Activated CD8-positive, alpha-beta memory T cell treated with anti-CD3 and anti-CD28 coated beads for 36 hours (primary cell): ENCODE data around the gene GAMT. TPM values are rescaled to one million over a fixed set of nuclear protein-coding genes. Genes with fewer than 3 reads are reported as not detected.

Experiments
- CTCF ChIA-PET: fragments of 350-600 bp; sonication (Branson Sonifier 250); formaldehyde crosslinking; loops from one replicate; lab custom pipeline; 2021; ENCODE audit warnings: antibody characterized with exemption; lab: Charles Lee
- POLR2A ChIA-PET: fragments of 350-600 bp; sonication (Branson Sonifier 250); formaldehyde crosslinking; loops from one replicate; lab custom pipeline; 2021; ENCODE audit warnings: antibody characterized with exemption; lab: Charles Lee
- total RNA-seq, 2 experiments: library from RNA; stranded (reverse); gene quantifications; one replicate each; pipeline ENCODE4 v1.2.3, GENCODE V29; 2021

The GAMT gene
- total RNA-seq, 2 experiments from 2014 or later, result 29.3 to 30.8 TPM

DNA sequence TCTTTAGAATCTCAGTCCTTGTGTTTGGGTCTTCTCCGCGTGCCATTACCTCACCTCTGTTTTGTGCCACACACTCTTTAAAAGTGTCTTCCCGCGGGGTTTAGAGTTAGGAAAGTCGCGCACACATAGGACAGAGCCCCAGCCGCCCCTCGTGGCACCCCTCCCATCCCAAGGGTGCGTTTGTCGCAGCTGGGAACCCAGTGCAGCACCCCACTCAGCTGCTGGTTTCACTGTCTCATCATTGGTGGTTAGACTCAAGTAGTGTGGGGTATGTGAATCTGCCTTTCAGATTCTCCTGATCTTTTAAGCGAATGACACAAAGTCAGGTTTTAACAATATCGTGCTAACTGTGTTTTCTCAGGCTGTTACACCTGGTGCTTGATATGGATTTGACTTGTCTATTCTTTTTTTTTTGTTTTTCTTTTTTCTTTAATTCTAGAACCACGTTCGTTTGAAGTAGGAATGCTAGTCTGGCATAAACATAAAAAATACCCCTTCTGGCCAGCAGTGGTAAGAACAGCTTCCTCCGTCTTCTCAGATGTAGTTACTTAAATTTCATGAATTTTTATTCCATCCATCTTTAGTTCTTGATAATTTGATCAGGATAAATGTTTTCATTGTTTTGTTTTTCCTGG is 37.2 kb downstream of the GAMT start:
- ChIA-PET CTCF (interaction anchor here (0.7 to 1.1 kb wide), 3 partner anchors 10 to 105 kb away, joined by 3 to 4 read pairs (median 4); a partner anchor contains a TSS), POLR2A (interaction anchor here (0.8 to 1.1 kb wide), 2 partner anchors 19 to 95 kb away, joined by 3 to 4 read pairs; no protein-coding TSS in a partner anchor)

DNA sequence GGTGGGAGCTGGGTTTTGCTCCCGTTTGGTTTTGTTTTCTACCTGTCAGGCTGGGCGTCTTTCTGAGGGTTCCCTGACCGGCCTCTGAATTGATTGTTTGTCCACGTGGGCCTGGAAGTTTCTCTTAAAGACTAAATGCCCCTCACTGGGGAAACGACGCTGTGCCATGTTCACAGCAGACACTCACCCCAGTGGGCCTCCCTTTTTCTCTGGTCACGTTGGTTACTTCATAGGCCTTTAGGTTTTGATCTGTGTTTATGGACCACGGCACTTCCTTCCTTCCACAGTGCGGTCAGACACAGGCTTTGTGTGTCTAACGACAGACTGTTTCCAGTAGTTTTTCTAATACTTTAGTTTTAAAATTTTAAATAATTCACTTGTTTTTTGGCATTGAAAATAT is 37.7 kb downstream of the GAMT start:
- ChIA-PET CTCF (interaction anchor here (1.0 kb wide), 1 partner anchor 20 kb away, joined by 4 read pairs; no protein-coding TSS in a partner anchor), POLR2A (no interaction called here)

DNA sequence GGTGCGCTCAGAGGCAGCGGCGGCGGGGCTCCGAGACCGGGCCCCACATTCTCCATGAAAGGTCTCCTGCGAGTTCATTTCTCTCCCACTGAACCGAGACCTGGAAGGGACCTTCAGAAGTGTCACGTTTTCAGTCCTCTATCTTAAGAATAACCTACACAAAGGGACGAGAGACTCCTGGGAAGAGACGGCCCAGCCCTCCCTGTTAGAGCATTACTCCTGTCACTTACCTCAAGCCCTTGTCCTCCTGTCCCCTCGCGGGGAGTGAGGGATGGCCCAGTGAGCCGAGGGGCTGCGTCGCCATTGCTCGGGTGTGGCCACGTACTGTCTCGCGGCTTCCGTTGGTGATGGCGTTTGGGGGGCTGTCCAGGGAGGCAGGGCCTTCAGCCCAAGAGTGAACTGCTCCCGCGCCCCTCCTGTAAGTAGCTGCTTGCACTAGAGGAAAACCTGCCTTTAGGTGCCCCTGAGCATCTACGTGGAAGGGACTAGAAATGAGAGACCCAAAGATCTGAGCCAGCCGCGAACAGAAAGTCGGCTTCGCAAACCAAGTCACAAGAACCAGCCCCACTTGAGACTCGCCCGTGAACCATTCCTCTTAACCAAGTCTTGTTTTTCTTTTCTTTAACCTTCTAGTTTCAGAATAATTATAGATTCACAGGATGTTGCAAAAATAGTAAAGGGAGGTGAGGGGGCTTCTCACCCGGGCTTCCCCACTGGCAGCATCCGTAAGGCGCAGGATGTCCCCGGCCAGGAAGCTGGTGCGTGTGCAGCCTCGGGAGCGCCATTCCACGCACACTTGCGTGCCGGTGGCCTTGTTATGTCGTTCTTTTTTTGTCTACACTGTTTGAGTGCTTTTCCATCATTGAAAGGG is 38.7 kb downstream of the GAMT start:
- POLR2A ChIA-PET, result no interaction called here
- CTCF ChIA-PET, result no interaction called here

DNA sequence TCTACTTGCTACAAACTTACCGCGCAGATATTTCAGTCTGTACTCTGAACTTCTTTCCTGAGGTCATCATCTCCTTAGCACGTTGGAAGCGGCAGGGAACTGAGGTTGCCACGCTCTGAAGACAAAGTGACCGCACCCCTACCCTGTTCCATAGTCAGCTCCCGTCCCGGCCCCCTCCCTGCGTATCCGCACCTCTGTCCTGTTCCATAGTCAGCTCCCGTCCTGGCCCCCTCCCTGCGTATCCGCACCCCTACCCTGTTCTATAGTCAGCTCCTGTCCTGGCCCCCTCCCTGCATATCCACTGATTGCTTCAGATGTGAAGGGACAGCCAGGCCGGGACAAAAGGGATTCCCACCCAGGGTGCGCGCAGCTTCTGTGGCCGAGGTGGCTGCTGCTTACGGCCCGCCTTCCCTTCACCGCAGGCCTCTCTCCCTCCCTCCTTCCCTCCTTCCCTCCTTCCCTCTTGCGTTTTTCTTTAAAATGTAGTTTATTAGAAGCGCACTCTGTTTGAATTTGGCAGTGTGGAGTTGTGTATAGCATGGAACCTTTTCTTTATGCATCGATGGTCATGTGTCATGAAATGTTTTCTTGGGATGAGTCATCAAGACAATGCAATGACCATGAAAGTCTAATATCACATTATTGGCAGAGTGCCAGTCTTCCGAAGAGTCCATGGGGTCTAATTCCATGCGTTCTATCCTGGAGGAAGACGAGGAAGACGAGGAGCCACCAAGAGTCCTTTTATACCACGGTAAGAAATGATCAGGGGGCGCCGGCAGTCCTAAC is 39.5 kb downstream of the GAMT start:
- ChIA-PET CTCF (interaction anchor here (1.4 kb wide), 1 partner anchor 21 kb away, joined by 3 read pairs; the partner anchor contains the start of gene NDUFS7), POLR2A (no interaction called here)

DNA sequence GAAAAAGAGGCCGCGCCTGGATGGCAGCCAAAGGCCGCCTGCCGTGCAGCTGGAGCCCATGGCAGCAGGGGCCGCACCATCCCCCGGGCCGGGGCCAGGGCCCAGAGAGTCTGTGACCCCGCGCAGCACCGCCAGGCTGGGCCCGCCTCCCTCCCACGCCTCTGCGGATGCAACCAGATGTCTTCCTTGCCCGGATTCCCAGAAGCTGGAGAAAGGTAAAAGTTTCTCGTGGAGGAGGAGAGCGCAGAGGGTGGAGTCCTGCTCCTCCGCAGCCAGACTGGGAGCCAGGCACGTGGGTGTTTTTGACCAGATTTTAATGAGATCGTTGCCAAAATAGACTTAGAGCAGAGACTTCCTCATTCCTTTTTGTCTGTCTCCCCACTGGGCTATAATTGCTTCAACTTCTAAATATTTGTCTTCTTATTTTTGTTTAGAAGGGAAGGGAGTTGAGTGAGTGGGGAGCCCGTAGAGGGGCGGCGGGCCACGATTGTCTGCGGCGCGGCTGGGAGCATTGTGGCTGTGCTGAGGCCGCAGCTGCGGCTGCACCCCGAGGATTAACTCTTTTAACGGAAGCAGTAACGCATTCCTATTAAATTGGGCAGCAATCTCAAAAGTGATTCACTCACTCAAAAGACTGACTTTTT is 40.4 kb downstream of the GAMT start:
- POLR2A ChIA-PET, result no interaction called here
- CTCF ChIA-PET, result interaction anchor here (1.4 kb wide), 1 partner anchor 22 kb away, joined by 3 read pairs; the partner anchor contains the start of gene NDUFS7

DNA sequence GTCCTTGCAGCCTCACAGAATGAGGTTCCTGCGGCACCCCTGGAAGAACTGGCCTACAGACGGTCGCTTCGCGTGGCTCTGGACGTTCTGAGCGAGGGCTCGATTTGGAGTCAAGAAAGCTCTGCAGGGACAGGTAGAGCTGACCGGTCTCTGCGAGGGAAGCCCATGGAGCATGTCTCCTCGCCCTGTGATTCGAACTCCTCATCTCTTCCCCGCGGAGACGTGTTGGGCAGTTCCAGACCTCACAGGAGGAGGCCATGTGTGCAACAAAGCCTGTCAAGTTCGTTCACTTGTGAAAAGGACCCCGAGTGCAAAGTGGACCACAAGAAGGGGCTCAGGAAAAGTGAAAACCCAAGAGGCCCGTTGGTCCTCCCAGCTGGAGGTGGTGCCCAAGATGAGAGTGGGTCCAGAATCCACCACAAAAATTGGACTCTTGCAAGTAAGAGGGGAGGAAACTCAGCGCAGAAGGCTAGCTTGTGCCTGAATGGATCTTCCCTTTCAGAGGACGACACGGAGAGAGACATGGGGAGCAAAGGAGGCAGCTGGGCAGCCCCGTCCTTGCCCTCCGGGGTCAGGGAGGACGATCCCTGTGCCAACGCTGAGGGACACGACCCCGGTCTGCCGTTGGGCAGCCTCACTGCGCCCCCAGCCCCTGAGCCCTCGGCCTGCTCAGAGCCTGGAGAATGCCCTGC is 41.1 kb downstream of the GAMT start:
- CTCF ChIA-PET, result interaction anchor here (1.4 kb wide), 1 partner anchor 23 kb away, joined by 3 read pairs; the partner anchor contains the start of gene NDUFS7
- POLR2A ChIA-PET, result no interaction called here

DNA sequence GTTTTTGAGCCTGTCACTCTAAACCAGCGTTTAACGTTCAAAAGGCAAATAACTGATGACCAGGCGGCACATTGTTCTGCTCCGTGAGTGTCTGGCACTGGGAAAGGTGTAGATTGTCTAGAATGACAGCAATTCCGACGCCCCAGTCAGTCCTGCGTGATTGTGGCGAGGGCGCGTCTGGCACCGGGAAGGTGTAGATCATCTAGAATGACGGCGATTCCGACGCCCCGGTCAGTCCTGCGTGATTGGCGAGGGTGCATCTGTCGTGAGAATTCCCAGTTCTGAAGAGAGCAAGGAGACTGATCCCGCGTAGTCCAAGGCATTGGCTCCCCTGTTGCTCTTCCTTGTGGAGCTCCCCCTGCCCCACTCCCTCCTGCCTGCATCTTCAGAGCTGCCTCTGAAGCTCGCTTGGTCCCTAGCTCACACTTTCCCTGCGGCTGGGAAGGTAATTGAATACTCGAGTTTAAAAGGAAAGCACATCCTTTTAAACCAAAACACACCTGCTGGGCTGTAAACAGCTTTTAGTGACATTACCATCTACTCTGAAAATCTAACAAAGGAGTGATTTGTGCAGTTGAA is 43.7 kb downstream of the GAMT start:
- ChIA-PET CTCF (interaction anchor here (1.1 kb wide), 1 partner anchor 113 kb away, joined by 3 read pairs; no protein-coding TSS in a partner anchor), POLR2A (interaction anchor here (0.7 kb wide), 1 partner anchor 95 kb away, joined by 5 read pairs; no protein-coding TSS in a partner anchor)

DNA sequence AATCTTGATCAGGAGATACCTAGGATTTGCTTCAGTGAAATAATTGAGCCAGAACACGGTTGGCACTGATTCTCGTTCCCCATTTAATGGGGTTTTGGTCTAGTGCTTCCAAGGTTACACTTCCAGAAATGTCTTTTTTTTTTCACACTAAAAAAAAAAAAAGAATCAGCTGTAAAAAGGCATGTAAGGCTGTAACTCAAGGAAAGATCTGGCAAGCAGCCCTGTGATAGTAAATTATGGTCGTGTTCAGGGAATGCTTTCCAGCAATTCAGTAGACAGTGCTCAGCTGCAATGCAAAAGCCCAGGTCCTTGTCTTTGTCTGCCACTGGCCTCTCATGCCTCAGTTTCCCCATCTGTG is 44.9 kb downstream of the GAMT start:
- ChIA-PET POLR2A (no interaction called here), CTCF (interaction anchor here (0.7 to 0.9 kb wide), 2 partner anchors 90 to 340 kb away, joined by 3 read pairs; no protein-coding TSS in a partner anchor)

DNA sequence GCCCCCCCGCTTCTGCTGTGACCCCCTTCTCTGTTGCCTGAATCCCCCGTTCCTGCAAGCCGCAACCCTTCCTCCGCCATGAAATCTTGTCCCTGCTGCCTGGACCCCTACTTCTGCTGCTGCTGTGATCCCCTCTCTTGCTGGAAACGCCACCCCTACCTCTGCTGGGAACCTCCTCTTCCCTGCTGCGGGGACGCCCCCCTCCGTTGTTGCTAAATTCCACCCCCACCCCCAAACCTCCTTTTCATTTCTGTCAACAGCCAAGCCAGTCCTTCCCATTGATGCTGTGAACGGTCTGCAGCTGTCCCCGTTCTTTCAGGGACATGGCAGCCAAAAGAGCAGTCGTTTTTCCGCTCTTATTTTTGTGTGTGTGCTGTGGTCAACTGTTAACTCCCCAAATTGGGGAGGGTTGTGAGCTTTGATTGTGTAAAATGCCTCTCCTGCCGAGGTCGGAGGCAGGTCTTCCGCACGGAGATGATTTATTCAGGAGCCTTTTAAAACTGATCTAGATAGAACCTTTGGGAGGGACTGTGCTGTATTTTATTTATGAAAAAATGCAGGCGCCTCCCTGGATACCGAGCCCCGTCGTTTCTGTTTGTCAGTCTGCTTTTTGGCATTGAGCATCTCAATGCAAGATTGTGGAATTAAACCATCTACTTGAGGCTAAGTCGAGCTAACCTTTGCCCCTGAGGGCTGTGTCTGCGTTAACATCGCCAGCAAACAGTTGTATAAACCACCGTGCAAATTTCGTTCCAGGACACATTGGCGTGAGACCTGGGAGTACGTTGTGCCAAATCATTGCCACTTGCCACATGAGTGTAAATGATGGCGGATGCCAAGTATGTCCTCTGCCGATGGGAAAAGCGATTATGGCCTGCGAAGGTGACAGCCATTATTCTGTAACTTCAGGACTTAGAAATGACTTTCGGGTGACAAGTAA is 45.5 kb downstream of the GAMT start:
- POLR2A ChIA-PET, result interaction anchor here (0.6 kb wide), 1 partner anchor 65 kb away, joined by 12 read pairs; no protein-coding TSS in a partner anchor
- CTCF ChIA-PET, result interaction anchor here (0.6 kb wide), 1 partner anchor 17 kb away, joined by 3 read pairs; no protein-coding TSS in a partner anchor

DNA sequence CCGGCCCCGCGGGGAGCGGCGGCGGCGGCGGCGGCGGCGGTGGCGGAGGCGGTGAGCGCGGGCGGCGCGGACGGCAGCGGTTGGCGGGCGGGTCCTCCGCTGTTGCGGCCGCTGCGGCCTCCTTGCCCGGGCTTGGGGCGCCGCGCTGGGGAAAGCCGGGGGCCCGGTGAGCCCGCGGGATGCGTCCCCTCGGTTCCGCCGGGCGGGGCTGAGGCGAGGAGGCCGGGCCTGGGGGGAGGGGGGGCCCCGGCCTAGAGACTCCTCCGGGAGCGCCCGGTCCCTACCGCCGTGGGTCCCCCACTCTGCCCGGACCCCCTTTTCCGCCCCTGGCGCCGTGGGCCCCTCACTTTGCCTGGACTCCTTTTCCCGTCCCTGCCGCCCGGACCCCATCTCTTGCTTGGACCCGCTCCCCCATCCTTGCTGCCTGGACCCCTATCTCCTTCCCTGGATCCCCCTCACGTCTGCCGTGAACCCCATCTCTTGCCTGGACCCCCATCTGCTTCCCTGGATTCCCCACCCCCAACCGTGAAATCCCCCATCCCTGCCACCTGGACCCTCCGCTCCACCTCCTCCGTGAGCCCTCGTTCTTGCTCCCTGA is 46.3 kb downstream of the GAMT start:
- POLR2A ChIA-PET, result interaction anchor here (0.6 to 1.3 kb wide), 3 partner anchors 10 to 86 kb away, joined by 3 to 12 read pairs (median 3); partner anchors contain the start of gene CIRBP
- CTCF ChIA-PET, result interaction anchor here (1.0 to 1.7 kb wide), 3 partner anchors 9 to 111 kb away, joined by 4 to 6 read pairs (median 4); no protein-coding TSS in a partner anchor

DNA sequence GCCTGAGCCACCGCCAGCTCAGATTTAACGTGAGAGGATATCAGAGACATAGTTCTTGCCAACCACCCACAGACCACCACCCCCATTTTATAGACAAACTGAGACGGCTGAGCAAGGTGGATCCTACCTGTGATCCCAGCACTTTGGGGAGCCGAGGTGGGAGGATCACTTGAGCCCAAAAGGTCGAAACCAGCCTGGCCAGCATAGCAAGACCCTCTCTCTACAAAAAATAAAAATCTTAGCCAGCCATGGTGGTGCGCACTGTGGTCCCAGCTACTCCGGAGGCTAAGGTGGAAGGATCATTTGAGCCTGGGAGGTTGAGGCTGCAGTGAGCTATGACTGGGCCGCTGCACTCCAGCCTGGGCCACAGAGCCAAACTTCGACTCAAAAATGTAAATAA is 48.2 kb downstream of the GAMT start:
- ChIA-PET POLR2A (no interaction called here), CTCF (no interaction called here)

DNA sequence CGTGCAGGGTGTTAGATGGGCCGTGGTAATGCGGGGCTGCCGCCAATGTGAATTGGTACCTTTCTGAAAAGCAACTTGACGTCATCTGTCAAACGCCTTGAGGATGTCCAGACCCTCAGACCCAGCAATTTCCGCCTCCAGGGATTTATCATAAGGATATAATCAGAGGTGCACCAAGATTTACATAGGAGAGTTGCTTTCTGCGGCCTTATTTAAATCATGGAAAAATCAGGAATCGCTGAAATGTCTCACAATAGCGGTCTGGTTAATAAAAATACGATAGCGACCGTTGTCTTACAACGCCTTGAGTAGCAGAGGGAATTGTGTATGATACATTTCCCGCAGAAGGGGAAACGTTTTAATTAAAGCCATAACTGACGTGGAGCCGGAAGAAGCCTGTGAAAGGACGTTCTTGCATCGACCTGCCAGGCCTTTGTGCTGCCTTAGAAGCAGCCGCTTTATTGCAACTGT is 49.9 kb downstream of the GAMT start:
- ChIA-PET POLR2A (no interaction called here), CTCF (no interaction called here)

DNA sequence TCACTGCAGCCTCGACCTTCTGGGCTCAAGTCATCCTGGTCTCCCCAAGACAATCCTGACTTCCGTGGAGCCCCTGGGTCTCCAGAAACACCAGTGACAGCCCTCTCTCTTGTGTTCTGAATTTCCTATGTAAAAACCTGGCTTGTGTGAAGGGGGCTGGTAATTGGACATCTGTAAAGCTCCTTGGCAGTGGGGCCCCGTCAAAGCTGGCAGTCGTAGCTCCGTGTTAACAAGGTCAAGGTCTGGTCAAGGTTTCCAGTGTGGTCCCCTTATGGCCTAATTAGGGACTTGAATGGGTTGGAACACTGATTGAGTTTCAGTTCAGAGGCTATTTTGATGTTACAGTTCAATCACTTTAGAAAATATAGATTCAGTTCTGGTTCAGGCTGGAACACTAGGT is 50.5 kb downstream of the GAMT start:
- CTCF ChIA-PET, result no interaction called here

DNA sequence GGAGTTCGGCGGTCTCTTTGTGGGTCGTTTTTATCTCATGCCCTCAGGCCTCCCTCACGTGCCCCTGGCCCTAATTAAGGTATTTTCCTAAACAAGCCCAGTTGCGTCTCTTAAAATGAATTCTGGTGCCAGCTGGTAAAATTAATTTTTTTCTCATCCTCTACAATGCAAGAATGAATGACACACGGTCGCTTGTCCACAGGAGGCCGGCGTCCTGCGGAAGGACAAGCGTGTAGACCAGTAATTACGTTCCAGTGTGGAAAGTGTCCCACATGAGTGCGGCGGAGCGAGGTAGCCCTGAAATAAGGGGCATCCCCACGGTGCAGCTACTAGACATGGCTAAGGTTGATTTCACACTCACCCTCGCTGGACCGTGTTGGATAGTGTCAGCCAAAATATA is 52.1 kb downstream of the GAMT start:
- ChIA-PET POLR2A (no interaction called here), CTCF (no interaction called here)

More for the DNA sequence above, 50.5 kb downstream of the GAMT start:
- POLR2A ChIA-PET, result no interaction called here
